HepG2 (cell line): ENCODE results near the gene RAI2.

Experiments used
- DNMT3B ChIP-seq: conservative IDR thresholded peaks from 2 replicates; pipeline ENCODE4 v1.6.1; 2016; ENCODE audit warnings: missing biosample characterization, control low read depth
- EZH2 ChIP-seq: conservative IDR thresholded peaks from 2 replicates; pipeline ENCODE4 v1.6.1; 2012; ENCODE audit warnings: mild to moderate bottlenecking, low read depth, low read length, moderate library complexity
- HNRNPL ChIP-seq: fragments of 200-400 bp; formaldehyde crosslinking; IDR thresholded peaks from 2 replicates; pipeline ENCODE4 v1.6.1; 2017; ENCODE audit warnings: mild to moderate bottlenecking, low read depth, low read length
- NFIC ChIP-seq: IDR thresholded peaks from 2 replicates; pipeline ENCODE4 v1.6.1; 2012; ENCODE audit warnings: mild to moderate bottlenecking, low read length, inconsistent platforms
- POLR2A ChIP-seq, 2 experiments: IDR thresholded peaks; 2 replicates each; pipeline ENCODE4 v1.6.1; 2011; ENCODE audit warnings: low read depth in 2 of 2, low read length in 2 of 2, mild to moderate bottlenecking in 1 of 2, moderate library complexity in 1 of 2; ENCODE audit not compliant: insufficient read depth in 1 of 2
- ZNF326 ChIP-seq: sonication (generic); formaldehyde crosslinking; IDR thresholded peaks from 2 replicates; pipeline ENCODE4 v1.4.0; 2020; ENCODE audit warnings: missing genetic modification reagents, borderline replicate concordance
- TF ChIP-seq, protein P1 (sequence below): sonication (generic); formaldehyde crosslinking; IDR thresholded peaks from 2 replicates; pipeline ENCODE4 v1.5.0; 2020; ENCODE audit warnings: mild to moderate bottlenecking, missing genetic modification reagents, moderate library complexity

DNA sequence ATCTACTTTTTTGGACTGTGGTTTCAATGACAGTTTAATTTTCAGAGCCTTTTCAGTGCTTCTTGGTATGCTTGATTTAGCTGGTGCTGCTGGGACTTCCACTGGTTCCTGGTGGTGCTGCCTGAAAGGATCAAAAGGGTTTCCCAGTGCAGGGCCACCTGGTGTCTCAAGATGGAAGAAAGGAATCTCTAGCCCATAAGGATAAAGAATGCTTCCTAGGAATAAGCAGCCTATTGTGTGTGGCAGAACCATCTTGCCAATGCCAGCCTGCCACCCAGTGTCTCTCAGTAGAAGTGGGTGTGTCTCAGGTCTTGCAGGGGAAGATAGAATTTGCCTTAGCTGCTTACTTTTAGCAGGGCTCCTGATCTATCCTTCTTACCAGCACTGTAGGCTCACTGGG, 15.0 kb upstream of the RAI2 start:
- TF ChIP-seq EZH2 (no peak), NFIC (no peak), HNRNPL (no peak), DNMT3B (CRISPR knock-in tag) (no peak), POLR2A (IDR thresholded peaks at IDR 0.05; ENCODE audit: insufficient read depth in 1 of 2, low read depth in 2 of 2, low read length in 2 of 2) (no peak), ZNF326 (no peak)
- TF ChIP-seq, protein P1, sequence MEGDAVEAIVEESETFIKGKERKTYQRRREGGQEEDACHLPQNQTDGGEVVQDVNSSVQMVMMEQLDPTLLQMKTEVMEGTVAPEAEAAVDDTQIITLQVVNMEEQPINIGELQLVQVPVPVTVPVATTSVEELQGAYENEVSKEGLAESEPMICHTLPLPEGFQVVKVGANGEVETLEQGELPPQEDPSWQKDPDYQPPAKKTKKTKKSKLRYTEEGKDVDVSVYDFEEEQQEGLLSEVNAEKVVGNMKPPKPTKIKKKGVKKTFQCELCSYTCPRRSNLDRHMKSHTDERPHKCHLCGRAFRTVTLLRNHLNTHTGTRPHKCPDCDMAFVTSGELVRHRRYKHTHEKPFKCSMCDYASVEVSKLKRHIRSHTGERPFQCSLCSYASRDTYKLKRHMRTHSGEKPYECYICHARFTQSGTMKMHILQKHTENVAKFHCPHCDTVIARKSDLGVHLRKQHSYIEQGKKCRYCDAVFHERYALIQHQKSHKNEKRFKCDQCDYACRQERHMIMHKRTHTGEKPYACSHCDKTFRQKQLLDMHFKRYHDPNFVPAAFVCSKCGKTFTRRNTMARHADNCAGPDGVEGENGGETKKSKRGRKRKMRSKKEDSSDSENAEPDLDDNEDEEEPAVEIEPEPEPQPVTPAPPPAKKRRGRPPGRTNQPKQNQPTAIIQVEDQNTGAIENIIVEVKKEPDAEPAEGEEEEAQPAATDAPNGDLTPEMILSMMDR (CRISPR knock-in tag), result no peak
